GM23338 (cell line): ENCODE data around the gene DCLRE1C. TPM values are rescaled to one million over a fixed set of nuclear protein-coding genes. Genes with fewer than 3 reads are reported as not detected.

Experiments used
- ATAC-seq: fragments of 200-7000 bp; cut with Tn5 transposase; 3 replicates; pipeline ENCODE4 v1.9.1; 2020
- DNase-seq: peaks from one replicate; pipeline ENCODE4 v3.0.0-alpha.2; 2015; ENCODE audit warnings: low spot score
- H2AFZ ChIP-seq: fragments of 200-600 bp; sonication (generic); 2 replicates; pipeline ENCODE4 v1.8.0; 2016; ENCODE audit warnings: antibody characterized with exemption, mild to moderate bottlenecking, moderate library complexity
- H3F3A ChIP-seq: fragments of 200-600 bp; sonication (generic); replicated peaks from 2 replicates; pipeline ENCODE4 v1.8.0; 2017; ENCODE audit warnings: antibody characterized with exemption, mixed run types, low read depth
- H3K27ac ChIP-seq: fragments of 200-600 bp; sonication (generic); 2 replicates; pipeline ENCODE4 v1.6.1; 2016; ENCODE audit warnings: low read depth
- H3K27me3 ChIP-seq: fragments of 200-600 bp; sonication (generic); 2 replicates; pipeline ENCODE4 v1.8.0; 2016; ENCODE audit warnings: mild to moderate bottlenecking, mixed run types, moderate library complexity; ENCODE audit not compliant: insufficient read depth
- H3K36me3 ChIP-seq: fragments of 200-600 bp; sonication (generic); 2 replicates; pipeline ENCODE4 v1.8.0; 2016; ENCODE audit warnings: mild to moderate bottlenecking; ENCODE audit not compliant: insufficient read depth
- H3K4me1 ChIP-seq: fragments of 200-600 bp; sonication (generic); 2 replicates; pipeline ENCODE4 v1.8.0; 2016; ENCODE audit warnings: mild to moderate bottlenecking, moderate library complexity; ENCODE audit not compliant: insufficient read depth
- H3K4me2 ChIP-seq: fragments of 200-600 bp; sonication (generic); 2 replicates; pipeline ENCODE4 v1.7.1; 2017; ENCODE audit warnings: mixed run types
- H3K4me3 ChIP-seq: fragments of 200-600 bp; sonication (generic); 2 replicates; pipeline ENCODE4 v1.6.1; 2016; ENCODE audit warnings: mixed run types
- H3K79me2 ChIP-seq: fragments of 200-600 bp; sonication (generic); replicated peaks from 2 replicates; pipeline ENCODE4 v1.8.0; 2017; ENCODE audit warnings: mild to moderate bottlenecking; ENCODE audit not compliant: insufficient read depth
- H3K9me2 ChIP-seq: fragments of 200-600 bp; sonication (generic); 2 replicates; pipeline ENCODE4 v1.8.0; 2017; ENCODE audit not compliant: insufficient read depth
- H4K20me1 ChIP-seq: fragments of 200-600 bp; sonication (generic); replicated peaks from 2 replicates; pipeline ENCODE4 v1.8.0; 2017; ENCODE audit warnings: mild to moderate bottlenecking; ENCODE audit not compliant: insufficient read depth
- H3K27ac Mint-ChIP-seq: 2 replicates; pipeline ENCODE4 v1.8.0; 2020; ENCODE audit warnings: inconsistent platforms, mild to moderate bottlenecking, moderate library complexity, mixed read lengths
- H3K27me3 Mint-ChIP-seq: 3 replicates; pipeline ENCODE4 v1.8.0; 2022; ENCODE audit warnings: low read depth, mild to moderate bottlenecking, moderate library complexity, mixed read lengths, inconsistent platforms; ENCODE audit not compliant: insufficient read depth, poor library complexity
- H3K36me3 Mint-ChIP-seq: 3 replicates; pipeline ENCODE4 v1.8.0; 2021; ENCODE audit warnings: low read depth, mild to moderate bottlenecking, inconsistent platforms, moderate library complexity, mixed read lengths
- H3K4me1 Mint-ChIP-seq: 3 replicates; pipeline ENCODE4 v1.8.0; 2020; ENCODE audit warnings: mild to moderate bottlenecking, inconsistent platforms, mixed read lengths
- H3K4me3 Mint-ChIP-seq: 3 replicates; pipeline ENCODE4 v1.8.0; 2021; ENCODE audit warnings: moderate library complexity, mild to moderate bottlenecking, inconsistent platforms, mixed read lengths
- H3K9me3 Mint-ChIP-seq: 3 replicates; pipeline ENCODE4 v1.8.0; 2020; ENCODE audit warnings: moderate library complexity, mild to moderate bottlenecking, inconsistent platforms, mixed read lengths
- CREB1 ChIP-seq: fragments of 250-450 bp; sonication (Bioruptor Pico); IDR thresholded peaks from 2 replicates; pipeline ENCODE4 v1.5.0; 2020; ENCODE audit warnings: low read depth, mild to moderate bottlenecking, moderate library complexity
- EZH2 ChIP-seq: fragments of 200-600 bp; sonication (generic); IDR thresholded peaks from one replicate; pipeline ENCODE4 v1.8.0; 2017; ENCODE audit warnings: antibody characterized with exemption, mild to moderate bottlenecking, low read depth; ENCODE audit not compliant: unreplicated experiment
- EZH2phosphoT487 ChIP-seq: fragments of 200-600 bp; sonication (generic); IDR thresholded peaks from one replicate; pipeline ENCODE4 v1.8.1; 2018; ENCODE audit warnings: antibody characterized with exemption; ENCODE audit not compliant: unreplicated experiment
- JUNB ChIP-seq: IDR thresholded peaks from one replicate; pipeline ENCODE4 v1.6.1; 2016; ENCODE audit warnings: antibody characterized with exemption; ENCODE audit not compliant: unreplicated experiment
- NANOG ChIP-seq: IDR thresholded peaks from 2 replicates; pipeline ENCODE4 v1.6.1; 2016; ENCODE audit warnings: antibody characterized with exemption, borderline replicate concordance
- POLR2AphosphoS5 ChIP-seq: IDR thresholded peaks from 2 replicates; pipeline ENCODE4 v1.6.1; 2016; ENCODE audit warnings: antibody characterized with exemption, low read depth
- STAT1 ChIP-seq: IDR thresholded peaks from one replicate; pipeline ENCODE4 v1.6.1; 2016; ENCODE audit warnings: antibody characterized with exemption; ENCODE audit not compliant: unreplicated experiment
- polyA plus RNA-seq: library from polyadenylated mRNA; unstranded; fragments of >200 nt; fragmentation: Nextera tagmentation; extraction: Ambion mirVana; gene quantifications from 2 replicates; pipeline ENCODE4 v1.2.1, GENCODE V29; 2016
- total RNA-seq: library from RNA; depleted of rRNA; stranded (reverse); fragments of >200 nt; shearing (Covaris generic); gene quantifications from 2 replicates; pipeline ENCODE4 v1.2.3, GENCODE V29; 2014
- TF ChIP-seq, protein P1 (sequence below), 2 experiments: fragments of 200-600 bp in 1 of 2; sonication (generic) in 1 of 2; conservative IDR thresholded peaks; 2 replicates each; pipeline versions ENCODE4 v1.5.1 to v1.6.1; 2016 to 2017; ENCODE audit warnings: antibody characterized with exemption in 2 of 2, low read depth in 2 of 2, mild to moderate bottlenecking in 2 of 2, moderate library complexity in 1 of 2
- TF ChIP-seq, protein P2 (sequence below): IDR thresholded peaks from one replicate; pipeline ENCODE4 v1.6.1; 2018; ENCODE audit warnings: antibody characterized with exemption; ENCODE audit not compliant: unreplicated experiment
- TF ChIP-seq, protein P3 (sequence below): fragments of 250-450 bp; sonication (Bioruptor Pico); IDR thresholded peaks from 2 replicates; pipeline ENCODE4 v1.5.0; 2020; ENCODE audit warnings: mild to moderate bottlenecking, moderate library complexity

The DCLRE1C gene
- total and polyA plus RNA-seq, 2 experiments from 2014 or later: 3.9 to 30.2 TPM

DNA sequence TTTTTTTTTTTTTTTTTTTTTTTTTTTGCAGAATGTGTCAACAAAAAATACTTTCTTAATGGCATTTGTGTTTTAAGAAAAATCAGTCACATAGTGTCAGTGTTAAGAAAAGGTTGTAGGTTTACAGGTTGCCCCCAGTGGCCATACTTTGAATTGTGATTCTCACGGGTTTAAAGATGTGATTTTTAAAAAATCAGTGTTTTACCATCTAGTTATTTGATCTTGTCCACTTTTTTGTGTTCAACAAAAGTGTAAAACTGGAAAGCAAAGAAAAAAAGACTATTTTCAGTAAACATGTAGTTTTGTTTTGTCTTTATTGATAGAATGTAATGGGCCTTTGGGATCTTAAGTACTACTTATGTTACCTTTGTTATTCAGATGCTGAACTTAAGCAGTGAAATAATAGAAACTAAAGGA, 49.6 kb downstream of the DCLRE1C start:
- TF ChIP-seq, protein P1, sequence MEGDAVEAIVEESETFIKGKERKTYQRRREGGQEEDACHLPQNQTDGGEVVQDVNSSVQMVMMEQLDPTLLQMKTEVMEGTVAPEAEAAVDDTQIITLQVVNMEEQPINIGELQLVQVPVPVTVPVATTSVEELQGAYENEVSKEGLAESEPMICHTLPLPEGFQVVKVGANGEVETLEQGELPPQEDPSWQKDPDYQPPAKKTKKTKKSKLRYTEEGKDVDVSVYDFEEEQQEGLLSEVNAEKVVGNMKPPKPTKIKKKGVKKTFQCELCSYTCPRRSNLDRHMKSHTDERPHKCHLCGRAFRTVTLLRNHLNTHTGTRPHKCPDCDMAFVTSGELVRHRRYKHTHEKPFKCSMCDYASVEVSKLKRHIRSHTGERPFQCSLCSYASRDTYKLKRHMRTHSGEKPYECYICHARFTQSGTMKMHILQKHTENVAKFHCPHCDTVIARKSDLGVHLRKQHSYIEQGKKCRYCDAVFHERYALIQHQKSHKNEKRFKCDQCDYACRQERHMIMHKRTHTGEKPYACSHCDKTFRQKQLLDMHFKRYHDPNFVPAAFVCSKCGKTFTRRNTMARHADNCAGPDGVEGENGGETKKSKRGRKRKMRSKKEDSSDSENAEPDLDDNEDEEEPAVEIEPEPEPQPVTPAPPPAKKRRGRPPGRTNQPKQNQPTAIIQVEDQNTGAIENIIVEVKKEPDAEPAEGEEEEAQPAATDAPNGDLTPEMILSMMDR (conservative IDR thresholded peaks at IDR 0.05; ENCODE audit: low read depth in 2 of 2): peak; percentile 33 to 71; a peak in 3 of 4 replicates
- TF ChIP-seq CREB1 (CRISPR knock-in tag) (no peak), NANOG (peak; percentile 71; the same call in 1 of the 2 replicates)
- H3K79me2 ChIP-seq: peaks cover 11% of the 10 kb centered on the region; the same call in 1 of the 2 replicates

DNA sequence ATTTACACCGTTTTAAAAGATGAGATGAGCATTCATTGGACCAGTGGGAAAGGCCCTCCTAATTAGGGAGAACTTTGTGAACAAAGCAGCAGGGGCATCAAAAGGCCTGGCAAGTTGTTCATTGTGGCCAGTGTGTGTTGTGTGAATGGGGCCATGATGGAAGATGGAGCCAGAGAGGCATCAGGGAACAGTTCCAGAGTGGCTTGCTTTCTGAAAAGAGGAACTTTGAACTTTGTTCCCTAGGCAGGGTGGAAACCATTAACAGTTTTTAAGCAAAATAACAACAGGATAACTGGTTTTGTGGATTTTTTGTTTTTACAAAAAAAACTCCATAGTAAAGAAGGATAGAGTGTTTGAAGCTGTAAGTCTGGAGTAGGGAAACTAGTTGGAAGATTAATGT, 62.7 kb downstream of the DCLRE1C start:
- H3K4me3 Mint-ChIP-seq: no peak overlapping the region
- H3K9me2 ChIP-seq: no peaks in the 10 kb centered on the region
- H3K27me3 ChIP-seq: no peaks in the 10 kb centered on the region
- peaks cover 74% of the 10 kb centered on the region for H4K20me1 ChIP-seq
- no peaks in the 10 kb centered on the region for H3F3A ChIP-seq
- H3K4me1 ChIP-seq: no peaks in the 10 kb centered on the region
- no peak overlapping the region for H3K4me2 ChIP-seq
- DNase-seq: no peak
- ATAC-seq: no peak
- no peak overlapping the region for H3K4me3 ChIP-seq
- H3K9me3 Mint-ChIP-seq: no peaks in the 10 kb centered on the region
- H3K79me2 ChIP-seq: peaks cover 99% of the 10 kb centered on the region
- peaks cover 4% of the 10 kb centered on the region; the same call in 2 of the 3 replicates for H3K4me1 Mint-ChIP-seq
- H3K27me3 Mint-ChIP-seq: no peaks in the 10 kb centered on the region
- H2AFZ ChIP-seq: no peak overlapping the region
- no peak overlapping the region for H3K27ac Mint-ChIP-seq
- H3K27ac ChIP-seq: no peak overlapping the region
- peaks cover 7% of the 10 kb centered on the region; the same call in 1 of the 2 replicates for H3K36me3 ChIP-seq
- H3K36me3 Mint-ChIP-seq: peaks cover 14% of the 10 kb centered on the region; the same call in 2 of the 3 replicates
- TF ChIP-seq EZH2phosphoT487 (no peak), STAT1 (no peak), CREB1 (CRISPR knock-in tag) (no peak), JUNB (no peak), NANOG (no peak), POLR2AphosphoS5 (no peak), EZH2 (no peak)
- TF ChIP-seq, protein P2, sequence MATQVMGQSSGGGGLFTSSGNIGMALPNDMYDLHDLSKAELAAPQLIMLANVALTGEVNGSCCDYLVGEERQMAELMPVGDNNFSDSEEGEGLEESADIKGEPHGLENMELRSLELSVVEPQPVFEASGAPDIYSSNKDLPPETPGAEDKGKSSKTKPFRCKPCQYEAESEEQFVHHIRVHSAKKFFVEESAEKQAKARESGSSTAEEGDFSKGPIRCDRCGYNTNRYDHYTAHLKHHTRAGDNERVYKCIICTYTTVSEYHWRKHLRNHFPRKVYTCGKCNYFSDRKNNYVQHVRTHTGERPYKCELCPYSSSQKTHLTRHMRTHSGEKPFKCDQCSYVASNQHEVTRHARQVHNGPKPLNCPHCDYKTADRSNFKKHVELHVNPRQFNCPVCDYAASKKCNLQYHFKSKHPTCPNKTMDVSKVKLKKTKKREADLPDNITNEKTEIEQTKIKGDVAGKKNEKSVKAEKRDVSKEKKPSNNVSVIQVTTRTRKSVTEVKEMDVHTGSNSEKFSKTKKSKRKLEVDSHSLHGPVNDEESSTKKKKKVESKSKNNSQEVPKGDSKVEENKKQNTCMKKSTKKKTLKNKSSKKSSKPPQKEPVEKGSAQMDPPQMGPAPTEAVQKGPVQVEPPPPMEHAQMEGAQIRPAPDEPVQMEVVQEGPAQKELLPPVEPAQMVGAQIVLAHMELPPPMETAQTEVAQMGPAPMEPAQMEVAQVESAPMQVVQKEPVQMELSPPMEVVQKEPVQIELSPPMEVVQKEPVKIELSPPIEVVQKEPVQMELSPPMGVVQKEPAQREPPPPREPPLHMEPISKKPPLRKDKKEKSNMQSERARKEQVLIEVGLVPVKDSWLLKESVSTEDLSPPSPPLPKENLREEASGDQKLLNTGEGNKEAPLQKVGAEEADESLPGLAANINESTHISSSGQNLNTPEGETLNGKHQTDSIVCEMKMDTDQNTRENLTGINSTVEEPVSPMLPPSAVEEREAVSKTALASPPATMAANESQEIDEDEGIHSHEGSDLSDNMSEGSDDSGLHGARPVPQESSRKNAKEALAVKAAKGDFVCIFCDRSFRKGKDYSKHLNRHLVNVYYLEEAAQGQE: no peak
- TF ChIP-seq, protein P3, sequence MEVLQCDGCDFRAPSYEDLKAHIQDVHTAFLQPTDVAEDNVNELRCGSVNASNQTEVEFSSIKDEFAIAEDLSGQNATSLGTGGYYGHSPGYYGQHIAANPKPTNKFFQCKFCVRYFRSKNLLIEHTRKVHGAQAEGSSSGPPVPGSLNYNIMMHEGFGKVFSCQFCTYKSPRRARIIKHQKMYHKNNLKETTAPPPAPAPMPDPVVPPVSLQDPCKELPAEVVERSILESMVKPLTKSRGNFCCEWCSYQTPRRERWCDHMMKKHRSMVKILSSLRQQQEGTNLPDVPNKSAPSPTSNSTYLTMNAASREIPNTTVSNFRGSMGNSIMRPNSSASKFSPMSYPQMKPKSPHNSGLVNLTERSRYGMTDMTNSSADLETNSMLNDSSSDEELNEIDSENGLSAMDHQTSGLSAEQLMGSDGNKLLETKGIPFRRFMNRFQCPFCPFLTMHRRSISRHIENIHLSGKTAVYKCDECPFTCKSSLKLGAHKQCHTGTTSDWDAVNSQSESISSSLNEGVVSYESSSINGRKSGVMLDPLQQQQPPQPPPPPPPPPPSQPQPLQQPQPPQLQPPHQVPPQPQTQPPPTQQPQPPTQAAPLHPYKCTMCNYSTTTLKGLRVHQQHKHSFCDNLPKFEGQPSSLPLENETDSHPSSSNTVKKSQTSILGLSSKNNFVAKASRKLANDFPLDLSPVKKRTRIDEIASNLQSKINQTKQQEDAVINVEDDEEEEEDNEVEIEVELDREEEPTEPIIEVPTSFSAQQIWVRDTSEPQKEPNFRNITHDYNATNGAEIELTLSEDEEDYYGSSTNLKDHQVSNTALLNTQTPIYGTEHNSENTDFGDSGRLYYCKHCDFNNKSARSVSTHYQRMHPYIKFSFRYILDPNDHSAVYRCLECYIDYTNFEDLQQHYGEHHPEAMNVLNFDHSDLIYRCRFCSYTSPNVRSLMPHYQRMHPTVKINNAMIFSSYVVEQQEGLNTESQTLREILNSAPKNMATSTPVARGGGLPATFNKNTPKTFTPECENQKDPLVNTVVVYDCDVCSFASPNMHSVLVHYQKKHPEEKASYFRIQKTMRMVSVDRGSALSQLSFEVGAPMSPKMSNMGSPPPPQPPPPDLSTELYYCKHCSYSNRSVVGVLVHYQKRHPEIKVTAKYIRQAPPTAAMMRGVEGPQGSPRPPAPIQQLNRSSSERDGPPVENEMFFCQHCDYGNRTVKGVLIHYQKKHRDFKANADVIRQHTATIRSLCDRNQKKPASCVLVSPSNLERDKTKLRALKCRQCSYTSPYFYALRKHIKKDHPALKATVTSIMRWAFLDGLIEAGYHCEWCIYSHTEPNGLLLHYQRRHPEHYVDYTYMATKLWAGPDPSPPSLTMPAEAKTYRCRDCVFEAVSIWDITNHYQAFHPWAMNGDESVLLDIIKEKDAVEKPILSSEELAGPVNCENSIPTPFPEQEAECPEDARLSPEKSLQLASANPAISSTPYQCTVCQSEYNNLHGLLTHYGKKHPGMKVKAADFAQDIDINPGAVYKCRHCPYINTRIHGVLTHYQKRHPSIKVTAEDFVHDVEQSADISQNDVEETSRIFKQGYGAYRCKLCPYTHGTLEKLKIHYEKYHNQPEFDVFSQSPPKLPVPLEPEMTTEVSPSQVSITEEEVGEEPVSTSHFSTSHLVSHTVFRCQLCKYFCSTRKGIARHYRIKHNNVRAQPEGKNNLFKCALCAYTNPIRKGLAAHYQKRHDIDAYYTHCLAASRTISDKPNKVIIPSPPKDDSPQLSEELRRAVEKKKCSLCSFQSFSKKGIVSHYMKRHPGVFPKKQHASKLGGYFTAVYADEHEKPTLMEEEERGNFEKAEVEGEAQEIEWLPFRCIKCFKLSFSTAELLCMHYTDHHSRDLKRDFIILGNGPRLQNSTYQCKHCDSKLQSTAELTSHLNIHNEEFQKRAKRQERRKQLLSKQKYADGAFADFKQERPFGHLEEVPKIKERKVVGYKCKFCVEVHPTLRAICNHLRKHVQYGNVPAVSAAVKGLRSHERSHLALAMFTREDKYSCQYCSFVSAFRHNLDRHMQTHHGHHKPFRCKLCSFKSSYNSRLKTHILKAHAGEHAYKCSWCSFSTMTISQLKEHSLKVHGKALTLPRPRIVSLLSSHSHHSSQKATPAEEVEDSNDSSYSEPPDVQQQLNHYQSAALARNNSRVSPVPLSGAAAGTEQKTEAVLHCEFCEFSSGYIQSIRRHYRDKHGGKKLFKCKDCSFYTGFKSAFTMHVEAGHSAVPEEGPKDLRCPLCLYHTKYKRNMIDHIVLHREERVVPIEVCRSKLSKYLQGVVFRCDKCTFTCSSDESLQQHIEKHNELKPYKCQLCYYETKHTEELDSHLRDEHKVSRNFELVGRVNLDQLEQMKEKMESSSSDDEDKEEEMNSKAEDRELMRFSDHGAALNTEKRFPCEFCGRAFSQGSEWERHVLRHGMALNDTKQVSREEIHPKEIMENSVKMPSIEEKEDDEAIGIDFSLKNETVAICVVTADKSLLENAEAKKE (CRISPR knock-in tag): no peak

More for the DNA sequence above, 49.6 kb downstream of the DCLRE1C start:
- no peak overlapping the region for H3K27ac ChIP-seq
- ATAC-seq: peak; percentile 55; the same call in 2 of the 3 replicates
- H3K4me1 ChIP-seq: no peaks in the 10 kb centered on the region
- no peak overlapping the region for H2AFZ ChIP-seq
- Mint-ChIP-seq H3K36me3 (peaks cover 83% of the 10 kb centered on the region), H3K4me3 (no peak overlapping the region), H3K27ac (no peak overlapping the region), H3K9me3 (peaks cover 2% of the 10 kb centered on the region; the same call in 2 of the 3 replicates), H3K4me1 (peaks cover 3% of the 10 kb centered on the region; the same call in 2 of the 3 replicates), H3K27me3 (no peaks in the 10 kb centered on the region)
- DNase-seq: peak; percentile 59
- H3K9me2 ChIP-seq: no peaks in the 10 kb centered on the region
- no peak overlapping the region for H3K4me2 ChIP-seq
- H3K36me3 ChIP-seq: peaks cover 55% of the 10 kb centered on the region
- H3F3A ChIP-seq: no peaks in the 10 kb centered on the region
- H4K20me1 ChIP-seq: peaks cover 21% of the 10 kb centered on the region; the same call in 1 of the 2 replicates
- H3K4me3 ChIP-seq: no peak overlapping the region
- H3K27me3 ChIP-seq: no peaks in the 10 kb centered on the region
